ENCODE measurements around the gene TMPRSS7.
"Not testable (repeated sequence)": the region's sequence is repeated elsewhere in the genome, so short reads cannot be mapped to it uniquely, and the experiment has no call there.

Gene TMPRSS7

GRCh38 chr3:112027826-112028225, 6.7 kb upstream of the TMPRSS7 start:
- no peaks in the 10 kb centered on the region for H3K27me3 ChIP-seq (replicated peaks)
- DNase-seq = no peak
- no peaks in the 10 kb centered on the region for H3K36me3 ChIP-seq (replicated peaks)
- no peak for TF ChIP-seq CTCF (IDR thresholded peaks at IDR 0.05; ENCODE audit: low read depth, low read length, missing control alignments)
- in situ Hi-C loops (cut with HindIII; ENCODE audit: low pct_ligation_motif_present, low sequenced_read_pairs) = no loop called here
- no peak overlapping the region for H3K4me3 ChIP-seq (ENCODE audit: low read depth, low read length)
- no peak overlapping the region for H3K27ac ChIP-seq

DNA sequence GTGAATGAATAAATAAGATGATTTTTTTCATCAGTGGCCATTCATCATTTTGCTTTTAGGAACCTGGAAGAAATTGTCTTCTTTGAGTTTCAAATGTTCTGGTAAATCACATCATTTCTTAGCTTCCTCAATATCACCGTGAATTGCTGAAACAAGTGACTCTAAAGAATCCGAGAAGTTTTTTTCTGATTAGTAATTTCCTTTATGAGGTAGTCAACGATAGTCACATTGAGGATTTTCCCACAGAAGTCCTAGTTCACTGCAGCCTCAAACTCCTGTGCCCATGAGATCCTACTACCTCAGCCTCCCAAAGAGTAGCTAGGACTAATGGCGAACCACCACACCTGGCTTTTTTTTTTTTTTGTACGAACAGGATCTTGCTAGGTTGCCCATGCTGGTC, 3.6 kb upstream of the TMPRSS7 start:
- no peak for TF ChIP-seq CTCF (IDR thresholded peaks at IDR 0.05; ENCODE audit: low read depth, low read length, missing control alignments)
- DNase-seq = no peak
- no peaks in the 10 kb centered on the region for H3K36me3 ChIP-seq (replicated peaks)
- no peak overlapping the region for H3K4me3 ChIP-seq (ENCODE audit: low read depth, low read length)
- no peak overlapping the region for H3K27ac ChIP-seq
- no peaks in the 10 kb centered on the region for H3K27me3 ChIP-seq (replicated peaks)
- in situ Hi-C loops (cut with HindIII; ENCODE audit: low pct_ligation_motif_present, low sequenced_read_pairs) = no loop called here

GRCh38 chr3:112032098-112032731, 2.3 kb upstream of the TMPRSS7 start:
- Histone ChIP-seq H3K27me3 (replicated peaks) (no peaks in the 10 kb centered on the region), H3K4me3 (ENCODE audit: low read depth, low read length) (no peak overlapping the region)
- in situ Hi-C loops (cut with HindIII; ENCODE audit: low pct_ligation_motif_present, low sequenced_read_pairs) = no loop called here

GRCh38 chr3:112035241-112035640, 705 bp downstream of the TMPRSS7 start:
- DNase-seq = no peak
- no peak for TF ChIP-seq CTCF (IDR thresholded peaks at IDR 0.05; ENCODE audit: low read depth, low read length, missing control alignments)
- Histone ChIP-seq H3K27ac (no peak overlapping the region), H3K36me3 (replicated peaks) (no peaks in the 10 kb centered on the region), H3K27me3 (replicated peaks) (no peaks in the 10 kb centered on the region), H3K4me3 (ENCODE audit: low read depth, low read length) (no peak overlapping the region)
- in situ Hi-C loops (cut with HindIII; ENCODE audit: low pct_ligation_motif_present, low sequenced_read_pairs) = no loop called here

More at GRCh38 chr3:112032098-112032731, 2.3 kb upstream of the TMPRSS7 start:
- no peak for DNase-seq
- Histone ChIP-seq H3K27ac (no peak overlapping the region), H3K36me3 (replicated peaks) (no peaks in the 10 kb centered on the region)
- TF ChIP-seq CTCF (IDR thresholded peaks at IDR 0.05; ENCODE audit: low read depth, low read length, missing control alignments) = no peak

DNA sequence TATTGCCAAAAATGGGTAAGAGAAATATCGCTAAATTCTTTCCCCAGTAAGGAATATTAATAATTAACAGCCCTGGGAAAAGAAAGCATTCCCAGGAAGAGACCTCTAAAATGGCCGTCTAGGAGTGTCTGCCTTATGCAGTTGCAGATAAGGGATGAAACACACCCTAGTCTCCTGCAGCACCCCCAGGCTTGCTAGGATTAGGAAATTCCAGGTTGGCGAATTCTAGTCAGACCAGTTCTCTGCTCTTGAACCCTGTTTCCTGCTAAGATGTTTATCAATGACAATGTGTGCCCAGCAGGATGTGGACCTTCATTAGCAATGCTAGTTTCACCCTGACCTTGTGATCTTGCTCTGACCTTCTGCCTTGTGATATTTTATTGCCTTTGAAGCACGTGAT, 2.7 kb downstream of the TMPRSS7 start:
- H3K27ac ChIP-seq; H3K4me3 ChIP-seq (ENCODE audit: low read depth, low read length); in situ Hi-C loops (cut with HindIII; ENCODE audit: low pct_ligation_motif_present, low sequenced_read_pairs); H3K27me3 ChIP-seq (replicated peaks); DNase-seq; H3K36me3 ChIP-seq (replicated peaks): not testable (repeated sequence)

GRCh38 chr3:112038863-112039262, 4.3 kb downstream of the TMPRSS7 start:
- no peak for DNase-seq

More at GRCh38 chr3:112038863-112039262, 4.3 kb downstream of the TMPRSS7 start:
- in situ Hi-C loops (cut with HindIII; ENCODE audit: low pct_ligation_motif_present, low sequenced_read_pairs) = no loop called here
- H3K4me3 ChIP-seq (ENCODE audit: low read depth, low read length) = no peak overlapping the region
- H3K27me3 ChIP-seq (replicated peaks) = no peaks in the 10 kb centered on the region
- no peak for TF ChIP-seq CTCF (IDR thresholded peaks at IDR 0.05; ENCODE audit: low read depth, low read length, missing control alignments)
- H3K36me3 ChIP-seq (replicated peaks) = no peaks in the 10 kb centered on the region
- H3K27ac ChIP-seq = no peak overlapping the region
